ENCODE data around the gene RRP1. TPM values are rescaled to one million over a fixed set of nuclear protein-coding genes. Genes with fewer than 3 reads are reported as not detected.

Gene RRP1
- total and polyA plus RNA-seq, 2 of the 13 experiments (the other 11 are each of a cell fraction or from before 2014, with no cell fraction given), result 20.1 to 35.1 TPM

GRCh38 chr21:43789276-43790009 lies at the start of gene RRP1 (continued):
- TF ChIP-seq ZBTB4 (CRISPR knock-in tag; IDR thresholded peaks at IDR 0.05; ENCODE audit: borderline replicate concordance) (no peak), NPAS2 (CRISPR knock-in tag; IDR thresholded peaks at IDR 0.05; ENCODE audit: borderline replicate concordance) (no peak), ARNTL (CRISPR knock-in tag; IDR thresholded peaks at IDR 0.05) (peak; percentile 69), FUBP1 (CRISPR knock-in tag; IDR thresholded peaks at IDR 0.05; ENCODE audit: borderline replicate concordance) (no peak), SAP130 (CRISPR knock-in tag; IDR thresholded peaks at IDR 0.05; ENCODE audit: low read depth) (peak; percentile 97), MTERF4 (CRISPR knock-in tag; IDR thresholded peaks at IDR 0.05) (0 out of 2 replicates have a peak, but pooled peaks have one; percentile 50), DDIT3 (CRISPR knock-in tag; IDR thresholded peaks at IDR 0.05) (no peak), ZNF484 (CRISPR knock-in tag; IDR thresholded peaks at IDR 0.05; ENCODE audit: borderline replicate concordance, low read depth) (no peak), HNRNPL (IDR thresholded peaks at IDR 0.05; ENCODE audit: low read depth, low read length) (no peak), ZFP41 (CRISPR knock-in tag; IDR thresholded peaks at IDR 0.05; ENCODE audit: borderline replicate concordance) (no peak), FOXA3 (CRISPR knock-in tag; IDR thresholded peaks at IDR 0.05) (peak; percentile 60; the same call in 1 of the 2 replicates), HNRNPUL1 (IDR thresholded peaks at IDR 0.05; ENCODE audit: low read depth, low read length) (no peak), ZNF24 (IDR thresholded peaks at IDR 0.05) (no peak), HDAC1 (CRISPR knock-in tag; IDR thresholded peaks at IDR 0.05) (peak; percentile 93), ZNF331 (CRISPR knock-in tag; IDR thresholded peaks at IDR 0.05) (peak; percentile 87), NR1H2 (CRISPR knock-in tag; IDR thresholded peaks at IDR 0.05; ENCODE audit: borderline replicate concordance, low read depth) (no peak), ZNF530 (CRISPR knock-in tag; IDR thresholded peaks at IDR 0.05; ENCODE audit: low read depth) (no peak), NR2F6 (IDR thresholded peaks at IDR 0.05) (no peak), NR2F6 (CRISPR knock-in tag; IDR thresholded peaks at IDR 0.05) (0 out of 2 replicates have a peak, but pooled peaks have one; percentile 47), ZNF672 (CRISPR knock-in tag; IDR thresholded peaks at IDR 0.05) (0 out of 2 replicates have a peak, but pooled peaks have one; percentile 32), SOX13 (IDR thresholded peaks at IDR 0.05) (no peak), SOX13 (CRISPR knock-in tag; conservative IDR thresholded peaks at IDR 0.05 in 1 of 2, IDR thresholded peaks at IDR 0.05 in 1 of 2) (no peak; a peak in 1 of 4 replicates), NFYC (CRISPR knock-in tag; IDR thresholded peaks at IDR 0.05) (peak; percentile 42; the same call in 1 of the 2 replicates), ZNF569 (CRISPR knock-in tag; IDR thresholded peaks at IDR 0.05; ENCODE audit: borderline replicate concordance) (no peak), ZNF660 (CRISPR knock-in tag; IDR thresholded peaks at IDR 0.05; ENCODE audit: borderline replicate concordance, low read depth) (no peak)
